Heart left ventricle (tissue), 13 donors: ENCODE measurements around the gene VTI1A.

Experiments used
- POLR2A ChIP-seq, 2 donors: fragments of 450-650 bp; IDR thresholded peaks; one replicate each; pipeline ENCODE4 v1.6.1; 2017; ENCODE audit warnings: antibody characterized with exemption in 2 of 2, mild to moderate bottlenecking in 2 of 2, moderate library complexity in 2 of 2
- TF ChIP-seq, protein P1 (sequence below), 12 donors: fragments of 200-600 bp; sonication (generic) in 4 of 12; IDR thresholded peaks; one replicate each; pipeline versions ENCODE4 v1.5.0 to v1.8.0; 2018 to 2022; ENCODE audit warnings: antibody characterized with exemption in 12 of 12, mild to moderate bottlenecking in 5 of 12
- donor health status: ischemic (EF 13 %, LVEDD 7.1; RV severe dilation, severe dysfunction).
- donor health status: DM: no; HTN: yes; CAD: no.
- donor health status: DM: no; HTN: no; CAD: no.
- donor health status: ischemic (EF 25% LVEDD 6.9; RV normal size, moderate dysfunction).
- donor health status: ischemic (EF 25% LVEDD 5.7; RV mildly dilated, moderate dysfunction).
- donor health status: ischemic (EF 35%, LVEDD 5.7; RV mildly dilated, moderate dysfunction).
- donor health status: nonischemic (EF 11% LVEDD 7.7; RV severe dilation, severe dysfunction).
- donor health status: DM: yes; HTN: yes; CAD: no.
- donor health status: PGD.
- donor health status: ischemic (EF 29% LVEDD 5.4; RV normal size, mild dysfunction).
- donor health status: nonischemic (EF 23%, LVEDD 6.1; RV moderate dilation, normal function).

DNA sequence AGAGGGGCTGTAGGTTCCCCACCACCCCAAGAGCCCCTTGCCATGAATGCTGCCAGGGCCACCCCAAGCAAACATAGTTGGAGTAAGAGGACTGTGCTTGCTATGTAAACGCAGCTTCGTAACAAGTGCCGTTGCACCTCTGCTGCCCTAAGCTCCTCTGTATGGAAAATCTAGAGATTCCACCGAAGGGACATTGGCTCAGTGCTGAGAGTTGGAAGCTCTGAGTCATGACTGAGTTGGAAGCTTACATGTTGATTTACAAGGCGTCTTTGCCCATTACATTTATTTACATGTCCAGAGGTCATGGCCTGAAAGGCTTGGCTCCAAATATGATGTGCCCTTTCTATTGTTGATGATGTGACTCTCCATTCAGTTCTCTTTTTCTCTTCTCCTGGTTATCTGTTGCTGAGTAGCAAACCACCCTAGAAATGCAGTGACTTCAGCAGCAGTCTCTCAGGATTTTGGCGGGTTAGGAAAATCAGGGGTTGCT, 270.0 kb downstream of the VTI1A start:
- TF ChIP-seq, protein P1, sequence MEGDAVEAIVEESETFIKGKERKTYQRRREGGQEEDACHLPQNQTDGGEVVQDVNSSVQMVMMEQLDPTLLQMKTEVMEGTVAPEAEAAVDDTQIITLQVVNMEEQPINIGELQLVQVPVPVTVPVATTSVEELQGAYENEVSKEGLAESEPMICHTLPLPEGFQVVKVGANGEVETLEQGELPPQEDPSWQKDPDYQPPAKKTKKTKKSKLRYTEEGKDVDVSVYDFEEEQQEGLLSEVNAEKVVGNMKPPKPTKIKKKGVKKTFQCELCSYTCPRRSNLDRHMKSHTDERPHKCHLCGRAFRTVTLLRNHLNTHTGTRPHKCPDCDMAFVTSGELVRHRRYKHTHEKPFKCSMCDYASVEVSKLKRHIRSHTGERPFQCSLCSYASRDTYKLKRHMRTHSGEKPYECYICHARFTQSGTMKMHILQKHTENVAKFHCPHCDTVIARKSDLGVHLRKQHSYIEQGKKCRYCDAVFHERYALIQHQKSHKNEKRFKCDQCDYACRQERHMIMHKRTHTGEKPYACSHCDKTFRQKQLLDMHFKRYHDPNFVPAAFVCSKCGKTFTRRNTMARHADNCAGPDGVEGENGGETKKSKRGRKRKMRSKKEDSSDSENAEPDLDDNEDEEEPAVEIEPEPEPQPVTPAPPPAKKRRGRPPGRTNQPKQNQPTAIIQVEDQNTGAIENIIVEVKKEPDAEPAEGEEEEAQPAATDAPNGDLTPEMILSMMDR (IDR thresholded peaks at IDR 0.05), result no peak
- no peak for TF ChIP-seq POLR2A (IDR thresholded peaks at IDR 0.05)
